Effector memory CD4-positive, alpha-beta T cell (primary cell): ENCODE results near the gene TMEM250.

Source experiments
- DNase-seq, 3 donors: peaks; one replicate each; pipeline ENCODE4 v3.0.0-alpha.2; 2020
- H3K27ac ChIP-seq: 2 replicates; pipeline ENCODE4 v1.7.0; 2013; ENCODE audit warnings: mild to moderate bottlenecking, low read length, moderate library complexity; ENCODE audit not compliant: insufficient read depth, poor library complexity, severe bottlenecking
- H3K27me3 ChIP-seq: replicated peaks from 2 replicates; pipeline ENCODE4 v1.7.0; 2013; ENCODE audit warnings: mild to moderate bottlenecking, low read length; ENCODE audit not compliant: insufficient read depth, control insufficient read depth, poor library complexity, severe bottlenecking
- H3K36me3 ChIP-seq: 2 replicates; pipeline ENCODE4 v1.7.0; 2013; ENCODE audit warnings: mild to moderate bottlenecking, low read length, moderate library complexity; ENCODE audit not compliant: control insufficient read depth, insufficient read depth
- H3K4me1 ChIP-seq: 2 replicates; pipeline ENCODE4 v1.7.0; 2013; ENCODE audit warnings: low read length, mild to moderate bottlenecking; ENCODE audit not compliant: control insufficient read depth, insufficient read depth, poor library complexity, severe bottlenecking
- H3K4me3 ChIP-seq: 2 replicates; pipeline ENCODE4 v1.7.0; 2013; ENCODE audit warnings: low read length, low read depth, mild to moderate bottlenecking; ENCODE audit not compliant: insufficient read depth, poor library complexity, severe bottlenecking
- H3K9me3 ChIP-seq: 2 replicates; pipeline ENCODE4 v1.7.0; 2013; ENCODE audit warnings: mild to moderate bottlenecking, low read length, moderate library complexity; ENCODE audit not compliant: control insufficient read depth

Gene TMEM250

DNA sequence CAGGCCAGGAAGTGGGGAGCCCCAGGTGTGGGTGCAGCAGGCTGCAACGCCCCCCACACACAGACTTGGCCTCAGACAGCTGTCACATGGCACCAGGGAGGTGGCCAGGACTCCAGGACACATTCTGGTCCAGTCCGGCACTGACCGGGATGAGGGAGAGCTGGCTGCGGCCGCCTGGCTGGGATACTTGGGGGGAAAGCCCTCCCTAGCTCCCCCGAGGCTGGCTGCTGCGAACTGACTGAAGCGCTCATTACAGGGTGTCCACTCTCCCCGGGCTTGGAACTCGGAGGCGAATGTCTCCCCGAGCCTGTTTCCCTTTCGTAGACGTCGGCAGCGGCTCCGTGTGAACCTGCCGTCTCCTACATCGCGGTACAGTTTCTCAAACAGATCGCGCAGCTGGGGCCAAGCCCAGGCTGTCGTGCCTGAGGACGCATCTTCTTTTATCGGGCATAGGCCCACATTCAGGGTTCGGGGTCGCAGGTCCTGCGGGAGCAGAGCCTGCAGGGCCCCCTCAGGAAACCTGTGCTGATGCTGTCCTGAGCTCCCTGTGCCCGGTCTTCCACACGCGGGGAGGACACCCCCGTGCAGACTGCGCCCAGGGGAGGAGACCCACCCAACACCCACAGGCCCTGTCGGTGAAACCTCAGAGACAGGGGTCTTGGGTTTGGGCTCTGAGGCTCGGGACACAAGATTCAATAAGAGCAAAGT lies 43.4 kb downstream of the TMEM250 start:
- Histone ChIP-seq H3K27me3 (no peaks in the 10 kb centered on the region), H3K9me3 (no peaks in the 10 kb centered on the region), H3K27ac (no peak overlapping the region), H3K36me3 (no peaks in the 10 kb centered on the region), H3K4me1 (no peaks in the 10 kb centered on the region), H3K4me3 (no peak overlapping the region)
- DNase-seq = no peak

DNA sequence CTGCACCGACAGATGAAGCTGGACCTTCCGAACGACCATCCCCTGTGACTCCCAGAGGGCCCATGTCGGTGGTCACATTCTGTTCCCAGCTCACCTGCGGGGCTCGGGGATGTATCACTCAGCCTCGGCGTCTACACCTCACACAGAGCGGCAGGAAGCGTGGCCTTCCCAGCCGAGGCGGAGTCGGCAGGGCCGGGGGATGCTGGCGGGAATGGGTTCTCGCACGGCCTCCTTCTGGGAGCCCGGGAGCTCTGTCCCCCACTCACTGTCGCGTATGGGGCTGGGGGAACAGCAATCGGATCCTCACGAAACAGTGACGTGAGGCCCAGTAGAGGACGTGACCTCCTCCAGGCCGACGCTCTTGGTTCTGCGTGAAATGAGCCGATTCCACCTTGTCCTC lies 44.0 kb downstream of the TMEM250 start:
- H3K27me3 ChIP-seq = no peaks in the 10 kb centered on the region
- no peak overlapping the region for H3K4me3 ChIP-seq
- DNase-seq = no peak
- no peaks in the 10 kb centered on the region for H3K4me1 ChIP-seq
- no peak overlapping the region for H3K27ac ChIP-seq
- H3K9me3 ChIP-seq = no peaks in the 10 kb centered on the region
- no peaks in the 10 kb centered on the region for H3K36me3 ChIP-seq
